Activated CD4-positive, alpha-beta T cell treated with anti-CD3 and anti-CD28 coated beads for 1 hour (primary cell): Measurements from ENCODE around the gene DOP1B.
"Not testable (repeated sequence)": the region's sequence is repeated elsewhere in the genome, so short reads cannot be mapped to it uniquely, and the experiment has no call there.

Source experiments
- DNase-seq: peaks from one replicate; pipeline ENCODE4 v3.0.0-alpha.2; 2020

The DOP1B gene

DNA sequence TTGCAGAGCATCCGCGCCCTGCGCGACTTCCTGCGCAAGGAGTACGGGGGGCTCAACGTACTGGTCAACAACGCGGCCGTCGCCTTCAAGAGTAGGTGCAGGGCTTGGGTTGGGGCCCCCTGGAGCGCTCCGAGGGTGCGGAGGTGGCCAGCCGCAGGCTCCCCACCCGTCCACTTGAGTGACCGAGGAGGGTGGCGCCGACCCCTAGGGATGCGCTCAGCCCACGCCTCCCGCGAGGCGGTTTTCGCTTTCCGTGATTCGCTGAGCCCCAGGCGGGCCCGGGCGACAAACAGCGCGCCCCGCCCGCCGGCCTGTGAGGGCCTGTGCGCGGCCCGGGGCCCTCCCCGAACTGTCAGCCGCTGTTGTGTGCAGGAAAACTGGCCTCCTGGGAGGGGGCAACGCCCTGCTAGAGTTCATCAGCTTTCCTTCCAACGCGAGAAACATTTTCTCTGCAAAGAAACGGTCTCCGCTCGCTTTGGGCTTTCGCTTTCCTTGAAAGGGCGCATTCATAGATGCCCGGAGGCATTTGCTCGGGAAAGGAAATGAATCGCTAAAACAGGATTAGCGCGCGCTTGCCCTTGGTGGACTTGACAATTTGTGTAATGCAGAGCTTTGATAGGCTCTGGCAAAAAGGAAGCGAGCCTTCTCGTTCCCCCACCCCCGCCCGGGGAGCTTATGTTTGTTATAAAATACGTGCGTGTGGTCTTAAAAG, 21.1 kb upstream of the DOP1B start:
- peak; percentile 33 for DNase-seq

DNA sequence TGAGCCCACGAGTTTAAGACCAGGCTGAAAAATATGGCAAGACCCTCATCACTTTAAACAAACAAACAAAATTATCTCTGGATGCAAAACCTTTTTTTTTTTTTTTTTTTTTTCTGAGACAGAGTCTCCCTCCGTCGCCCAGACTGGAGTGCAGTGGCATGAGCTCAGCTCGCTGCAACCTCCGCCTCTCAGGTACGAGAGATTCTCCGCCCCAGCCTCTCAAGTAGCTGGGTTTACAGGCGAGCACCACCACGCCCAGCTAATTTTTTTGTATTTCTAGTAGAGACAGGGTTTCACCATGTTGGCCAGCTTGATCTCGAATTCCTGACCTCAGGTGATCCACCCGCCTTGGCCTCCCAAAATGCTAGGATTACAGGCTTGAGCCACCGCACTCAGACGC, 16.8 kb upstream of the DOP1B start:
- not testable (repeated sequence) for DNase-seq

DNA sequence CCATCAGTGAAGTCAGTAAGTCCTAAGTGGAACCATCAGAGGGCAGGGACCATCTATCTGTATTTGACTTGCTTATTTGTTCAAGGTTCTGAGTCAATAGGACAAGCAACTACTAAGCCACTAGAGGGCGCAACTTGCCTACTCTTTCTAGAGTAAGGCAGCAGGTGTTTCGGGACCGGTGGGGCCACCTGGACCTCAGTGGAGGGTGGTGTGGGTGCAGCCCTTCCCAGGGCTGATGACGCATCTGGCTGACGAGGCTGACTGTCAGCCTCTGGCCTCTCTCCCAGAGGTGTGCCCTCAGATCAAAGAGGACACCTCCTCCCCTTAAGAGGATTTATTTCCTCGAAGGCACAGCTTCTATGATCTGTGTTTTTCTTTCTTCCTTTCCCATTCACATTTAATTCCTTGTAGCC, 15.1 kb upstream of the DOP1B start:
- DNase-seq, result peak; percentile 76

DNA sequence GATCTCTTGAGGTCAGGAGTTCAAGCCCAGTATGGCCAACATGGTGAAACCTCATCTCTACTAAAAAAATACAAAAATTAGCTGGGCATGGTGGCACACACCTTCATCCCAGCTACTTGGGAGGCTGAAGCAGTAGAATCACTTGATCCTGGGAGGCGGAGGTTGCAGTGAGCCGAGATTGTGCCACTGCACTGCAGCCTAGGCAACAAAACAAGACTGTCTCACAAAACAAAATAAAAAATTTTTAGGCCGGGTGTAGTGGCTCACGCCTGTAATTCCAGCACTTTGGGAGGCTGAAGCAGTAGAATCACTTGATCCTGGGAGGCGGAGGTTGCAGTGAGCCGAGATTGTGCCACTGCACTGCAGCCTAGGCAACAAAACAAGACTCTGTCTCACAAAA, 12.4 kb upstream of the DOP1B start:
- DNase-seq, result not testable (repeated sequence)

DNA sequence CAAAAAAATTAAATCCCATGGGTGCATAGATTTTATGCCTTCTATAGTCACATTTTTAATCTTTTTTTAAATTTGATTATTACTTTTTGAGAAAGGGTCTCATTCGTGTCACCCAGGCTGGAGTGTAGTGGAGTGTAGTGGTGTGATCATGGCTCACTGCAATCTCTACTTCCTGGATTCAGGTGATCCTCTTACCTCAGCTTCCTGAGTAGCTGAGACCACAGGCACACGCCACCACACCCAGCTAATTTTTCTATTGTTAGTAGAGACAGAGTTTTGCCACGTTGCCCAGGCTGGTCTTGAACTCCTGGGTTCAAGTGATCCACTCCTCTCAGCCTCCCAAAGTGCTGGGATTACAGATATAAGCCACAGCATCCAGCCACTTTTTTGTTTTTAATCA, 11.4 kb upstream of the DOP1B start:
- no peak for DNase-seq

DNA sequence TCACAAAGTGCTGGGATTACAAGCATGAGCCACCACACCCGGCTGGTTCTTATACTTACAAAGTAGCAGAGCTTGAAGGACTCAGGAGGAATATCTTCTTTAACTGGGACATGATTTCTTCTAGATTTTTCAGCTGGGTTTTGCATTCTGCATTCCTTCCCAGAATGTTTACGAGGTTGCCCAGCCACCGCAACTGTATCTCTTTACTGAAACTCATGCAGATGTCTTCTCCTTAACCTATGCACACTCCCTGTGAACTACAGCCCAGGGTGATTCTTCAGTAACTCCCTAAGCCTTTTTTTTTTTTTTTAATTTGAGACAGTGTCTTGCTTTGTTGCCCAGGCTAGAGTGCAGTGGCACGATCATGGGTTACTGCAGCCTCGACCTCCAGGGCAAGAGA, 8.7 kb upstream of the DOP1B start:
- DNase-seq, result no peak

DNA sequence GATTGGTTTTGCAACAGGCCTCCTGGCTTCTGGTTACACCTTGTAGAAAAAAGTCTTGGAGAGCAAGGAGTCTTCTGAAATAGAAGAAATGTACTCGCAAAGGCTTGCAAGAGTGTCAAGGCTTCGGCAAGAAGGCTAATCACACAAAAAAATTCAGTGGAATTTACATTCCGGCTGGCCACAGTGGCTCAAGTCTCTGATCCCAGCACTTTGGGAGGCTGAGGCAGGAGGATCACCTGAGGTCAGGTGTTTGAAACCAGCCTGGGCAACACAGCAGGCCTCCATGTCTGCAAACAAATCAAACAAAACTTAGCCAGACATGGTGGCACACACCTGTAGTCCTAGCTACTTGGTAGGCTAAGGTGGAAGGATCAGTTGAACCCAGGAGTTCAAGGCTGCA, 7.7 kb upstream of the DOP1B start:
- DNase-seq, result no peak

DNA sequence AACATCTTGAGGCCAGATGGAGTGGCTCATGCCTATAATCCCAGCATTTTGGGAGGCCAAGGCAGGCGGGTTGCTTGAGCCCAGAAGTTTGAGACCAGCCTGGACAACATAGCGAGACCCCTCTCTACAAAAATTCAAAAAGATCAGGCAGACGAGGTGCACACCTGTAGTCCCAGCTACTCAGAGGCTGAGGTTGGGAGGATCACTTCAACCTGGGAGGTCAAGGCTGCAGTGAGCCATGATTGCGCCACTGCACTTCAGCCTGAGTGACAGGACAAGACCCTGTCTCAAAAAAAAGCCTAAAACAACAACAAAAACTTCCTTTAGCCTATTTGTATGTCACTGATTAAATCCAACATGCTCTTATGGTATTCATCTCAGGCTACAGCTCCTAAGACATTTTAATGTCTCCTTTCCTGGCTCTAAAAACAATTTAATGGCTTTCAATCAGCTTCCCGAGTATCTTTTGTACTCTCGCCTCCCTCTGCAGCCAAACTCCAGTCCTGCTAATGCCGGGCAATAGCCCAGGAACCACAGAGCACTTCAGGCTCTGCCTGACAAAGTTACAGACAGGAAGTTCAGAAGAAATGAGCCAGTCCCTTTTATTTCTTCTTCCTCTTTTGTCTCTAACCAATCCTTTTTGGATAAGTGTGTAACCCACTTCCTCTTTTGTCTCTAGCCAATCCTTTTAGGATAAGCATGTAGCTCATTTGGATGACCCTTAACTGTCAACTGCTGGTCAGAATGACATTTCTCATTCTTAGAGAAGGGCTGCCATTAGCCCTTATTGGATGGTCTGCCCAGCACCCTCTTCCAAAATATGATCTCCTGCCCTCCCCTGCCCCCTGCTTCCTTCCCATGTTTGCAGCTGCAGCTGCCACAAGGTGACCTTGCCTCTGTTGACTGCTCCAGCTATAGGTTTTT, 6.6 kb upstream of the DOP1B start:
- no peak for DNase-seq

DNA sequence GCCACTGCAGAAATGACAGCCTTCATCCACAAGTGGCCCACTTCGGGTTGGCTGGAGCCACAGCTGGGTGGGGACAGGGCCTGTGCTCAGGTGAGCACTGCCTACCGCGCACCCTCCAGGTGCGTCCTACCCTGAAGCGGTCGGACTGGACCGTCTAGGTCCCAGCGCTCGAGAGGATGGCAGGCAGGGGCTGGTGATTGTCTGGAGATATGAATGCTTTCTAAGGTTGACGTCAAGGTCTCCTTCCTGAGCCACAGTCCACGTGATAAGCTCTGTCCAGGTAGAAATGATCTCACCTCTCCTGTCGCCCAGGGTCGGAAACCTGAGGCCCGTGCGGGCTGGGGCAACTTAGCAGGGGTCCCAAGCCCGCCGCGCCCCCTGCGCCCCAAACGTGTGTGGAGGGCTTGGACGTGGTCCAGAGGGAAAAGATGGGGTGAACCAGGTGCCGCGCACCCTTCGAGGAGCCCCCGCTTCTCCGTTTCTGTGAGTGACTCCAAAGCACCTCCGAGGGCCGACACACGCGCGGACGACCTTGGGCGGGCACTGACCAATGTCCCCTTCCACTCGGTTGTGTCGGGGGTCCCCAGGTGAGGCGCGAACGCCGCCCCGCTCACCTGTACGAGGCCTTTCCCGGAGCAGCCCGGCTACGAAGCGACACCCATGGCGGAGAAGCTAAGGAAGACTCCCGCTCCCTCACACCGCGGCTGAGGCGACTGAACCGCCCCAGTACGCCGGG, 853 bp upstream of the DOP1B start:
- DNase-seq, result no peak

DNA sequence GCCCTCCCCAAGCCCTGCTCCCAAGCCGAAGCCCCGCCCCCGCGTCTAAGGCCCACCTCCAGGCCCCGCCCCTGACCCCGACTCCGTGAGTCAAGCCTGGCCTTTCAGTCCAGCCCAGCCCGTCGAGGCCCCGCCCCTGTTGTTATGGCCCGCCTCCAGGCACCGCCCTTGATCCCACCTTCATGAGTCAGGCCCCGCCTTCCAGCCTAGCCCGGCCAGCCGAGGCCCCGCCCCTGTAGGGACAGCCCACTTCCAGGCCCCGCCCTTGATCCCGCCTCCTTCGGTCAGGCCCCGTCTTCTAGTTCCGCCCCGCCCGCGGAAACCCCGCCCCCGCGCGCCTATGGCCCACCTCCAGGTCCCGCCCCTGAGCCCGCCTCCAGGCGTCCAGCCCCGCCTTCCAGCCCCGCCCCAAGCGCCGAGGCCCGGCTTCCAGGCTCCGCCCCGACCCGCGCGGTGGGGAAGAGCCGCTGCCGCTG, 247 bp upstream of the DOP1B start:
- DNase-seq, result peak; percentile 100

DNA sequence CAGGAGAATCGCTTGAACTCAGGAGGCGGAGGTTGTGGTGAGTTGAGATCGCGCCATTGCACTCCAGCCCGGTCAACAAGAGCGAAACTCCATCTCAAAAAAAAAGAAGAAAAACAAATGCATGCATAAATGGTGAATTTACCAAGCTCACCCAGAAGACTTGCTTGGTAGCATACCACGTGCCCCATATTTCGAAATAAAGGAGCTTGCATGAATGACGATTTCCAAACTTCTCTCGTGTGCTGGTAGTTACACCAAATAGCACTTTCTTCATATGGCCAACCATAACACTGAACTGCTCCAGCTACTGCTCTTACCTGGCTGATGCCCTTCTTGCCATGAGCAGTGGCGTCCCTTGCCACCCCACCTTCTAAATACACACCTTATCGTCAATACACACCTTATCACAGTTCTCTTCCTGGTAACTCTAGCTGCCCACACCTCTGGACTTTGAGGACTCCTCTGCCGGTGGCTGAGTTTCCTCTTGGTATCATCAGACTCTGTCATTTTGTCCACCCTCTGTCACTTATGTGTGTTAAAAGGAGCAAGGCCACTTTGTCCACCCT, 2.8 kb downstream of the DOP1B start:
- DNase-seq, result no peak

DNA sequence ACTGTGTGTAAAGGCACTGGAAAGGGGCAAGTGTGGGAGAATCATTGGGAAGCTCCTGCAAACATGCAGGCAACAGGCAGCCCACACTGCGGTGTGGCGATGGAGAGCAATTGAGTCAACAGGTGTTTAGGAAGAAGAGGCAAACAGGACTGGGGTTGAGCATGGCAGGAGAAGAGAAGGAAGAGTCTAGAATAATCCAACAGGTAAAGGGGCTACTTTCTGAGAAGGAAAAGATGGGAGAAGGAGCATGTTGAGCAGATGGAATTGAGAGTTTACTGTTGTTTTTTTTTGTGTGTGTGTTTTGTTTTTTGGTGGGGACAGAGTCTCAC, 4.2 kb downstream of the DOP1B start:
- no peak for DNase-seq

DNA sequence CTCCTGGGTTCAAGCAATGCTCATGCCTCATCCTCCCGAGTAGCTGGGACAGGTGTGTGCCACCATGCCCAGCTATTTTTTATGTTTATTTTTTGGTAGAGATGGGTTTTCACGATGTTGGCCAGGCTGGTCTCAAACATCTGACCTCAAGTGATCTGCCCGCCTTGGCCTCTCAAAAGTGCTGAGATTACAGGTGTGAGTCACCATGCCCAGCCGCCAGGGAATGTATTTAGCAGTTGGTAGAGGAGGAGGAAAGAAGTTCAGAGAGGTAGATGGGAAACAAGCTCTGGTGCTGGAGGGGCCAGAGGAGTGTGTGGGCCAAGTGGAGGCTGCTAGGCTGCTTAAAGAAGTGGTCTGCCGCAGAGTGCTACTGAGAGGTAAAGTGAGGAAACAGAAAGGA, 6.0 kb downstream of the DOP1B start:
- DNase-seq, result no peak

DNA sequence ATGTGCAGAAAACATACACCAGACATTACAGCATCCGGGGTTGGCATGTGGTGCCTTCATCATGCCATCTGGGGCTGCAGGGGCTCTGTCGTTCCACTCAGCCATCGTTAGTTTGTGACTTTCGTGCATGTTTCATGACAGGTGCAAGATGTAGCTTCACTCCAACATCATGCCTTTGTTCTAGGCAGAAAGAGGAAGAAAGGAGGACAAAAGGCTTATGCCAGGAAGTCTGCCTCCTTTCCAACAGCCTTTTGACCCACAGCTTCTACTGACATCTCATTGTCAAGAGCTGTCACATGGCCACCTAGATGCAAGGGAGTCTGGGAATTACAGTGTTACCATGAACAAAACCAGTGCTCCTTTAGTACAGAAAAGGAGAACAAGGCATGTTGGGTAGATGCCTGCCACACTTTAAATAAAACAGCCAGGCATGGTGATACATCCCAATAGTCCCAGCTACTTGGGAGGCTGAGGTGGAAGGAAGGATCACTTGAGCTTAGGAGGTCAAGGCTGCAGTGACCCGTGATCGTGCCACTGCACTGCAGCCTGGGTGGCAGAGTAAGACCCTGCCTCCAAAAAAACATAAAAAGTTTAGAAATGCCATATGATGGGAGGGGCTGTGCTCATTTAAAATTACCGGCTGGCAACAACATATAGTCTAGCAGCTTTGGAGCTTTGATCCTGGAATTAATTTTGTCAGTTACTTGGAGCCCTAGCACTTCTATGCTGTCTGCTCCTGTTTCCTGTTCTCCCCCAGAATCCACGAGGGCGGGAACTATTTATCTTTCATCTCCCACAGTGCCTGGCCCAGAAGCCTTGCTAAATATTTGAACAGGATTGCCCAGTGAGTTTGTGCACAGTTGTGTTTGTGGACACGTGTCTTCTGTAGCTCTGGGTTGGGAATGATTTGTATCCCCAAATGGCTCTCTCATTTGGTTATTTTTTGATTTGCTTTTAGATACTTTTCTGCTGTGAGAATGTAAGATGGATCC, 7.4 kb downstream of the DOP1B start:
- no peak for DNase-seq

DNA sequence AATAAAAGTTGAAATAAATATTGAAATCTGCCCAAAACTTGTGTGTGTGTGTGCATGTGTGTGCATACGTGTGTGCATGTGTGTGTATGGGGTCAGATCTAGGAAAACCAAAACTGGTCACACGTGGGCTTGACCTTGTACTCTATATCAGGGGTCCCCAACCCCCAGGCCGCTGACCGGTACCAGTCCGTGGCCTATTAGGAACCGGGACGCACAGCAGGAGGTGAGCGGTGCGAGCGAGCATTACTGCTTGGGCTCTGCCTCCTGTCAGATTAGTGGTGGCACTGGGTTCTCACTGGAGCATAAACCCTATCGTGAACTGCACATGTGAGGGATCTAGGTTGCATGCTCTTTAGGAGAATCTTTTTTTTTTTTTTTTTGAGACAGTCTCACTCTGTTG, 8.7 kb downstream of the DOP1B start:
- DNase-seq, result no peak

DNA sequence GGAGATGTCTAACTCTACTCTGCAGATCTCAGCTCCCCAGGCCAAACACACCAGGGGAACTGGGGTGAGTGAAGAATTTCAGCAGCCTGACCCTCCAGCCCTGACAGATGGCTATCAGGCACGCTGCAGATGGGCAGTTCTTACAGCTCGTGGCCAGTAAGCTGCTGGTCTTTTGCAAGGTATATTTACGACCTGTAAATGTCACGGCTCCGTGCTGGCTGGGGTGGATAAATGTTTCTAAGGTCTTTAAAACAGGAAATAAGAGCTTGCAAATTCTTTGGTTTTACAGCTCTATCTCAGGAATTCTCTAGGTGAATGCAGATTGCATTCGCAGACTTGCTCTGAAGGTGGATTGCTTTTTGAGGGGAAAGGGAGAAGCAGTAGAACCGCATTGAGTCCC, 10.1 kb downstream of the DOP1B start:
- no peak for DNase-seq

DNA sequence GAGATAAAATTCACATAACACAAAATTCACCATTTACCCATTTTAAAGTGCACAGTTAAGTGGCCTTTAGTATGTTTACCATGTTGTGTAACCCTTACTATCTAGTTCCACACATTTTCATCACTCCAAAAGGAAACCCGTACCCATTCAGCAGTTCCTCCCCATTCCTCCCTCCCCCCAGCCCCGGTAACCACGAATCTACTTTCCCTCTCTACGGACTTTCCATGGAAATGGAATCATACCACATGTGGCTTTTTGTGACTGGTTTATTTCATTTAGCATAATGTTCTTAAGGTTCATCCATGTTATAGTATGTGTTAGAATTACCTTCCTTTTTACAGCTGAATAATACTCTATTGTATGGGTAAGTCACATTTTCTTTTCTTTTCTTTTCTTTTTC, 10.9 kb downstream of the DOP1B start:
- no peak for DNase-seq

DNA sequence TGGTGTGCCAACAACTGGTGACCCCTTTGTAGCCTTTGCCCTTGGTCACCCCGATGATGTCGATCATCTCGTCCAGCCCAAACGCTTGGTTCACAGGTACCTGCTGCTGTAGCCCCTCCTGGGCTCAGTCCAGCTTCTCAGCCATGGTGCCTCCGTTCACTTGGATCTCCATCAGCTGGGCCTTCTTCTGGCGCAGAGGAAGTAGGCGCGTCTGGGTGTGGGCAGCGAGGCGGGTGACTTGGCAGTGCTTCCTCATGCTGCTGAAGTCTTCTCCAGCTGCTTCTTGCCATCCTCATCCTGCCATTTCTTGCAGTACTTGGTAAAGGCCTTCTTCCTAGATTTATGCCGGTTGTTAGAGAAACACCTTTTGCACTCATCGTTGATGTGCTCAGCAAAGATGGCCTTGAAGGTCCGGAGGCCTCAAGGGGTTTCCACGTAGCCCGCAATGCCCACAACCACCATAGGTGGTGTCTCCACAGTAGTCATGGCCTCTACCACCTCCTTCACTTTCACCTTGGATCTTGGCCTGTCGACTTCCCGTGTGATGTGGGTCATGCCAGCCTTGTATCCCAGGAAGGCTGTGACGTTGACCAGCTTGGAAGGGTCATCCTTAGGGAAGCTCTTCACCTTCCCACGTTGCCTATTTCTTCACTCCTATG, 13.0 kb downstream of the DOP1B start:
- DNase-seq, result no peak

DNA sequence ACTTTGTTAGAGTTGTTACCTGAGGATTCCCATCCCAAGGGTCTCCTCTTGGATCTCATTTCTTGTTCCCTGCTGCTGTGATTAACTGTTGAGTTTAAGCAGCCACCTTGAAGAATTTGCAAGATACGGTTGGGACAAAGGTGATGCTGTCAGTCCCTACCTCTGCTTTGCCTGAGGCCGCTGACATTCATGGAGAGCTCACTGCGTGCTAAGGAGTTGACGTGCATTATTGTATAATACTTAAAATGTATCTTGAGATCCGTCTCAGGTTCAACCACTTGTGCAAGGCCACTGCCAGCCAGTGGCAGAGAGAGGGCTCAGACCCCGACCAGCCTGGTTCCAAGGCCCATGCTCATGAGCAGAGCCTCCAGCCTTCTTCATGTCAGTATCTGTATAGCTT, 14.2 kb downstream of the DOP1B start:
- no peak for DNase-seq

DNA sequence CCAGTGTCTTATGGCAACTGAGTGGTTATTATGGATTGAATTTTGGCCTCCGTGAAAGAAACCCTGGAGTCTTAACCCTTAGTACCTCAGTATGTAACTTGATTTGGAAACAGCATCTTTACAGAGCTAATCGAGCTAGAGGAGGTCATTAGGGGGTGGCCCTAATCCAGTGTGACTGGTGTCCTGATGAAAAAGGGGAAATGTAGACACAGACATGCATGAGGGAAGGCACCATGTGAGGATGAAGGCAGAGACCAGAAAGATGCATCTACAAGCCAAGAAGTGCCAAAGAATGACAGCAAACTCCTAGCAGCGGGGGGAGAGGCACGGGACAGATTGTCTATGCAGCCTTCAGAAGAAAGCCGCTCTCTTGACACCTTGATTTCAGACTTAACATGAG, 14.7 kb downstream of the DOP1B start:
- DNase-seq, result no peak

DNA sequence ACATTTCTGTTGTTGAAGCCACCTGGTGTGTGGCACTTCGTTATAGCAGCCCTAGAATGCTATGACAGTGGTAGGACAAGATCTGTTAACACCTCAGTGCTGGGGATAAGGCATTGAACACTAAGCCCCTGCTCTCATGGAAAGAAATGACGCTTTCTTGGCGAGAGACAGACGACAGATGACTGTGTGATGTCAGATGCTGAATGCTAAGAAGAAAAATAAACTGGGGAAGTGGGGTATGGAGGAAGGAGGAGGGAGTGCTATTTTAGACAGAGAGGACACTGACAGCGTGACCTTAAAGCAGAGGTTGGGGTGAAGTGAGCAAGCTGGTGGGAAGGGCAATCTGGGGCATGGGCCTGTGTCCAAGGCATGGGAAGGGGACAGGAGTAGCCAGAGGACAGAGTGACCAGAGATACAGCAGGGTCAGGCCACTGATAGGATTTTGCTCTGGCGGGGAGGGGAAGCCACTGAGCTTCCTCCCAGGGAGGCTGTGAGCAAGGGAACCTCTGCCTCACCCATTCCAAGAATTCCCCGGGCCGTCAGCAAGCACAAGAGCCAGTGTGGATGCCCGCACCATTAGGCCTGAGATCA, 15.2 kb downstream of the DOP1B start:
- DNase-seq, result no peak
